Endometrial microvascular endothelial cells (primary cell): ENCODE measurements around the gene GBE1. TPM values are rescaled to one million over a fixed set of nuclear protein-coding genes. Genes with fewer than 3 reads are reported as not detected.

Experiments
- in situ Hi-C: cut with HindIII; loops from 2 replicates; pipeline ENCODE4 v1.10.0; 2017; ENCODE audit warnings: low sequenced_read_pairs, low pct_unique_long_range_greater_than_20kb; ENCODE audit errors: inconsistent ontology term
- total RNA-seq: library from RNA; depleted of rRNA; stranded (reverse); fragments of >200 nt; gene quantifications from one replicate; pipeline ENCODE4 v1.2.3, GENCODE V29; 2015; ENCODE audit errors: inconsistent ontology term

Gene GBE1
- total RNA-seq, 1 donor from 2014 or later = 117 TPM

- in situ Hi-C loops = no loop called here
Measured at GRCh38 chr3:81565041-81565440, 196.4 kb downstream of the GBE1 start.

DNA sequence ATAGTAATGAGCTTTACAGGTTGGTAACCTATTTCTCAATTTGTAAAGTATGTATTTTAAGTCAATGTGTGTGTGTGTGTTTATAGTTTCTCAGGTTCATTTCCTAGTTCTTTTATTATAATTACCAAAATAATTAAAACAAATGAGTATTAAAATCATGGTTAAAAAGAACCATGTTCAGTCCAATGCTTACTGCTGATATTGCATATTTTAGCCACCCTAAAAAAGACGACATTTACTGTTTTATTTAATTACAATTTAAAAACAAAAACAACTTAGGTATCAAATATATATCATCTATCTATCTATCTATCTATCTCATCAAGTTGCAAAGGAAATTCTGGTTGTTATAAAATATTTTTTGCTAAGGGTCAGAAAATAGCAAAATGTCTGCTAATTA lies 203.3 kb downstream of the GBE1 start:
- in situ Hi-C loops = no loop called here

GRCh38 chr3:81554801-81555200 lies 206.6 kb downstream of the GBE1 start:
- in situ Hi-C loops = no loop called here

GRCh38 chr3:81554388-81554787 lies 207.1 kb downstream of the GBE1 start:
- in situ Hi-C loops = no loop called here

GRCh38 chr3:81550415-81550814 lies 211.0 kb downstream of the GBE1 start:
- in situ Hi-C loops = no loop called here

- in situ Hi-C loops = no loop called here
Measured at GRCh38 chr3:81549831-81550230, 211.6 kb downstream of the GBE1 start.

DNA sequence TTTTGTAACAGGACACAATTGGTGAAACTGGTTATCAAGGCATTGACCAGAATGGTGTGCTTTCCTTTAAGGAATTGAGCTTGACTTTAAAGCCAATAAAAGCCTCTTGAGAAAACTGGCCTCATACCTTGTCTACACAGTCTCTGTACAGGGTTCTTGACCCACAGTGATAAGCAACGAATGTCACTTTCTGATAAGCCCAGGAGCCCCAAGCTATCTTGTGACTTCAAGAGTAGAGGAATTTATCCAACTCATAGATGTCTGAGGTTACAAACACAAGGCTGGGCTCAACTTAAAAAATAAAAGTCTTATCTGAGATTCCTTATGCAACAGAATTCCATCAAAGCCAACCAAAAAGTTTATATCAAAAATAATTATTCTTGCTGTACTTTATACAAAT lies 212.1 kb downstream of the GBE1 start:
- in situ Hi-C loops = no loop called here

GRCh38 chr3:81545572-81545971 lies 215.9 kb downstream of the GBE1 start:
- in situ Hi-C loops = no loop called here

DNA sequence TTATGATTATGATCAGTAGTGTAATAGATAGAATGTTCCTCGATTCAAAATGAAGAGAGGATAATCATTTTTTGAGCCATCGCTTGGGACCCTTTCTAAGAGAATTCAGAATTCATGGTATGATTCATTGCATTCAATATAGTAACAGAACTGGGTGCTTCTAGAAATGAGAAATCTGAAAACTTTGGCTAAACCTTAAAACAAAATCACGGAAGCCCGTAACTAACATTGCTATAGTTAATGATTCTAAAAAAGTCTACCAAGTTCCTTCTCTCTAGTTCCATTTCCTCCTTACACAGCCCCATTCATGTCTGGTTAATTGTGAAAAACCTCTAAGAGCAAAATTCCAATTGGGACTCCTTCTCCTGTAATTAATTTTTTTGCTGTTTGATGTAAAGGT lies 217.1 kb downstream of the GBE1 start:
- in situ Hi-C loops = no loop called here

- in situ Hi-C loops = no loop called here
Measured at GRCh38 chr3:81540787-81541186, 220.7 kb downstream of the GBE1 start.

DNA sequence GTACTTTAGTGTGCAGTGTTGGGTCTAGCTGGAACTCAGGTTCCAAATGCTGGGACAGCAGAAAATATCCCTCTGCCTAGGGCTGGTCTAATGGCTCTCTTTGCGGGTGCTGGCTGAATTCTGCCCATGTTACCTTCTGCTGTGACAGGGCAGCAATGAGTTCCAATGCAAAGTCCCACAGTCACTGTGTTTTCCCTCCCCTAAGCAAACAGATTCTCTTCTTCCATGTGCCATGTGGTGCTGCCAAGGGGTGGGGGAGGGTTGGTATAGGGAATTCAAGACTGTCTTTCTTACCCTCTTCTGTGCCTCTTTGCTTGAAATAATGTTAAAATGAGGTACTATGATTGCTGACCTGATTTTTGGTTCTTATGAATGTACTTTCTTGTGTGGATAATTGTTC lies 229.6 kb downstream of the GBE1 start:
- in situ Hi-C loops = no loop called here

- in situ Hi-C loops = no loop called here
Measured at GRCh38 chr3:81531263-81531662, 230.2 kb downstream of the GBE1 start.

DNA sequence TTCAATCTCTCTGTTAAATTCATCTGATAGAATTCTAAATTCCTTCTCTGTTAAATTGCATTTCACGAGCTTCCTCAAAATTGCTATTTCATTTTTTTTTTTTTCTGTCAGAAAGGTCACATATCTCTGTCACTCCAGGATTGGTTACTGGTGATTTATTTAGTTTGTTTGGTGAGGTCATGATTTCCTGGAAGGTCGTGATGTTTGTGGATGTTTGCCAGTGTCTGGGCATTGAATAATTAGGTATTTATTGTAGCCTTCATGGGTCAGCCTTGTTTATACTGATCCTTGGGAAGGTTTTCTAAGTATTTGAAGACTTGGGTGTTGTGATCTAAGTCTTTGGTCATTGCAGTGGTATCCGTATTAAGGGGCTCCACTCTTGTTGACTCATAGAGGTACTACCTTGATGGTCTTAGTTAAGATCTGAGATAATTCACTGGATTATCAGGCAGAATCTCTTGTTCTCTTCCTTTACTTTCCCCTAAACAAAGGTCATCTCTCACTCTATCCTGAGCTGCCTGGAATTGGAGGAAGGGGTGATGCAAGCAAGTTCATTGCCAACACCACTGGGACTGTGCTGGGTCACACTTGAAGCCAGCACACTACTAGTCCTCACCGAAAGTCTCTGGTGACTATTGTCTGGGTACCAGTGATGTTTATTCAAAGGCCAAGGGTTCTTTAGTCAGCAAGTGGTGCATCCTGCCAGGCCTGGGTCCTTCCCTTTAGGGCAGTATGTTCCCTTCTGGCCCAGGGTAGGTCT lies 231.1 kb downstream of the GBE1 start:
- in situ Hi-C loops = no loop called here

- in situ Hi-C loops = no loop called here
Measured at GRCh38 chr3:81521855-81522254, 239.6 kb downstream of the GBE1 start.

- in situ Hi-C loops = no loop called here
Measured at GRCh38 chr3:81518945-81519344, 242.5 kb downstream of the GBE1 start.

DNA sequence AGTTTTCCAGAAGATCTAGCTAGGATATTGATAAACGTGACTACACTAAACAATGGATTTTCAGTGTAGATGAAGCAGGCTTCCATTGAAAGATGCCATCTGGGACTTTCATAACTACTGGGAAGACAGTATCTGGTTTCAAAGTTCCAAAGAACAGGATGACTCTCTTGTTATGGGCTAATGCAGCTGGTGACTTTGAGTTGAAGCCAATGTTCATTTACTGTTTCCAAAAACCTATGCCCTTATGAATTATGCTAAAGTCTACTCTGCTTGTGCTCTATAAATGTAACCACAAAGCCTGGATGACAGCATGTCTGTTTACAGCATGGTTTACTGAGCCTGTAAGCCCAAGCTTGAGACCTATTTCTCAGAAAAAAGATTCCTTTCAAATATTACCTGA lies 245.4 kb downstream of the GBE1 start:
- in situ Hi-C loops = no loop called here

GRCh38 chr3:81513591-81513990 lies 247.9 kb downstream of the GBE1 start:
- in situ Hi-C loops = no loop called here

DNA sequence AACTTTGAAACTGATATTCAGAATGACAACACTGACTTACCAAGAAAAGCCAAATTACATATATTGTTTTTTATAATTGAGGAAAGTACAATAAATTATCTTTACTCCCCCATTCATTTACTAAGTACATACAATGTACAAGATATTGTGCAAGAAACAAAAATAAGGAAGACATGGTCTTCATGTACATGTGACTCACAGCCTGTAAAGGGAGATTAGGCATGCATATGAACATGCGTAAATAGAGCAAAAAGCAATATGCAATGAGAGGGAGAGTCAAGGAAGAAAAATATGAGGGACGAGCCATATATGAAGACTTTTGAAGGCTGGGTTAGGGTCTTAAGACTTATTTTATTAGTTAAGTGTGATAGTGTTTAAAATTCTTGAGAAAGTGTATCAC lies 258.4 kb downstream of the GBE1 start:
- in situ Hi-C loops = no loop called here

- in situ Hi-C loops = no loop called here
Measured at GRCh38 chr3:81502236-81502635, 259.2 kb downstream of the GBE1 start.

DNA sequence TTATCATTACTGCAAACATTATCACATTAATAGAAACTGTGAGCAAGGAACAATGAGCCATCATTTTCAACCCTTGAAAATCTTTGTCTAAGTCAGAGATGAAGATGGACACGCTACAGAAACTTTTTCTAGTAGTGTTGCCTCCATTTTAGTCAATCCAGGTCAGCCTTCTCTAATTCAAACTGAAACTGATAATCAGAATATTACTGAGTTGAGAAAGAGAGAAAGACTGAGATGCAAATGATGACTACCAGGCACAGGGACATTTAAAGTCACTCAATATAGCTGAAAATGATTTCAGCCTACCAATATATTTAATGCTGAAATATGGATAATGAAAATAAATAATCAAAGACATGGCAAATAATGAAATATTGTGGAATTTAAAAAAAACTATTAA lies 261.4 kb downstream of the GBE1 start:
- in situ Hi-C loops = no loop called here

GRCh38 chr3:81497572-81498251 lies 263.7 kb downstream of the GBE1 start:
- in situ Hi-C loops = no loop called here
